ENCODE results near the gene EPB41L3.
"Not testable (repeated sequence)": the region's sequence is repeated elsewhere in the genome, so short reads cannot be mapped to it uniquely, and the experiment has no call there.

Gene EPB41L3

GRCh38 chr18:5496305-5496704 lies 47.5 kb downstream of the EPB41L3 start:
- DNase-seq (ENCODE audit: low spot score) = no peak

- DNase-seq (ENCODE audit: low spot score) = no peak
Measured at GRCh38 chr18:5490753-5491480, 52.9 kb downstream of the EPB41L3 start.

- DNase-seq (ENCODE audit: low spot score) = no peak
Measured at GRCh38 chr18:5488844-5489243, 55.0 kb downstream of the EPB41L3 start.

- DNase-seq (ENCODE audit: low spot score) = not testable (repeated sequence)
Measured at GRCh38 chr18:5488044-5488443, 55.8 kb downstream of the EPB41L3 start.

- DNase-seq (ENCODE audit: low spot score) = no peak
Measured at GRCh38 chr18:5484526-5484925, 59.3 kb downstream of the EPB41L3 start.

GRCh38 chr18:5481621-5482020 lies 62.2 kb downstream of the EPB41L3 start:
- no peak for DNase-seq (ENCODE audit: low spot score)

- DNase-seq (ENCODE audit: low spot score) = no peak
Measured at GRCh38 chr18:5478261-5478660, 65.5 kb downstream of the EPB41L3 start.

GRCh38 chr18:5476961-5477800 lies 66.6 kb downstream of the EPB41L3 start:
- DNase-seq (ENCODE audit: low spot score) = no peak

- DNase-seq (ENCODE audit: low spot score) = no peak
Measured at GRCh38 chr18:5475267-5475666, 68.5 kb downstream of the EPB41L3 start.

GRCh38 chr18:5469340-5469739 lies 74.5 kb downstream of the EPB41L3 start:
- no peak for DNase-seq (ENCODE audit: low spot score)

- no peak for DNase-seq (ENCODE audit: low spot score)
Measured at GRCh38 chr18:5468394-5468793, 75.4 kb downstream of the EPB41L3 start.

GRCh38 chr18:5467671-5468070 lies 76.1 kb downstream of the EPB41L3 start:
- DNase-seq (ENCODE audit: low spot score) = no peak

GRCh38 chr18:5466256-5466655 lies 77.5 kb downstream of the EPB41L3 start:
- no peak for DNase-seq (ENCODE audit: low spot score)

- DNase-seq (ENCODE audit: low spot score) = no peak
Measured at GRCh38 chr18:5464251-5464650, 79.5 kb downstream of the EPB41L3 start.

- no peak for DNase-seq (ENCODE audit: low spot score)
Measured at GRCh38 chr18:5463831-5464230, 80.0 kb downstream of the EPB41L3 start.

GRCh38 chr18:5463390-5463789 lies 80.4 kb downstream of the EPB41L3 start:
- no peak for DNase-seq (ENCODE audit: low spot score)

GRCh38 chr18:5462227-5462626 lies 81.6 kb downstream of the EPB41L3 start:
- no peak for DNase-seq (ENCODE audit: low spot score)

GRCh38 chr18:5461041-5461440 lies 82.8 kb downstream of the EPB41L3 start:
- DNase-seq (ENCODE audit: low spot score) = no peak

- no peak for DNase-seq (ENCODE audit: low spot score)
Measured at GRCh38 chr18:5457462-5457957, 86.3 kb downstream of the EPB41L3 start.

- DNase-seq (ENCODE audit: low spot score) = no peak
Measured at GRCh38 chr18:5456577-5457461, 87.0 kb downstream of the EPB41L3 start.

GRCh38 chr18:5455674-5456073 lies 88.1 kb downstream of the EPB41L3 start:
- DNase-seq (ENCODE audit: low spot score) = no peak

- no peak for DNase-seq (ENCODE audit: low spot score)
Measured at GRCh38 chr18:5452943-5453443, 90.8 kb downstream of the EPB41L3 start.
